Body of pancreas (tissue), 4 donors: ENCODE data around the gene CCND2.

Experiments used
- POLR2A ChIP-seq, 3 donors: fragments of 450-650 bp; IDR thresholded peaks; one replicate each; pipeline ENCODE4 v1.6.1; 2016; ENCODE audit warnings: antibody characterized with exemption in 3 of 3, mild to moderate bottlenecking in 2 of 3
- TF ChIP-seq, protein P1 (sequence below), 7 experiments: fragments of 450-650 bp in 4 of 7; fragments of 200-600 bp in 3 of 7; sonication (generic) in 3 of 7; IDR thresholded peaks; one replicate each; pipeline ENCODE4 v1.5.1; 2016 to 2019; ENCODE audit warnings: antibody characterized with exemption in 7 of 7

DNA sequence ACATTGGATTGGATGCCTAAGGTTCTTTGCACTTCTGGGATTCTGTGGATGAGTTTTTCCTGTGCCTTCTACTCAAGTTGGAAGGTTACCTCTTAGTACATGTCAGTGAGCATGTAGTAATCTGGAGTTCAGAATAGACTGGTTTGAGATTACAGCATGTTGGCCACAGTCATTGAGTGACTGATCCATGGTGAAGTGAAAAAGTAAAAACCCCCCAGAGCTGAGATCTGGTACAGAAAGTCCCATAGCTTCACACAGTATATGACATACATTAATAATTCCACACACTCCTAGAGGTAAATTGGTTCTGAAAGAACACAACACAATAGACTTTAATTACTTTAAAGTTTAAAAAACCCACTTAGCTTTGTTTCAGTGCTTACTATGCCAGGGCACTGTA lies 11.9 kb upstream of the CCND2 start:
- TF ChIP-seq, protein P1, sequence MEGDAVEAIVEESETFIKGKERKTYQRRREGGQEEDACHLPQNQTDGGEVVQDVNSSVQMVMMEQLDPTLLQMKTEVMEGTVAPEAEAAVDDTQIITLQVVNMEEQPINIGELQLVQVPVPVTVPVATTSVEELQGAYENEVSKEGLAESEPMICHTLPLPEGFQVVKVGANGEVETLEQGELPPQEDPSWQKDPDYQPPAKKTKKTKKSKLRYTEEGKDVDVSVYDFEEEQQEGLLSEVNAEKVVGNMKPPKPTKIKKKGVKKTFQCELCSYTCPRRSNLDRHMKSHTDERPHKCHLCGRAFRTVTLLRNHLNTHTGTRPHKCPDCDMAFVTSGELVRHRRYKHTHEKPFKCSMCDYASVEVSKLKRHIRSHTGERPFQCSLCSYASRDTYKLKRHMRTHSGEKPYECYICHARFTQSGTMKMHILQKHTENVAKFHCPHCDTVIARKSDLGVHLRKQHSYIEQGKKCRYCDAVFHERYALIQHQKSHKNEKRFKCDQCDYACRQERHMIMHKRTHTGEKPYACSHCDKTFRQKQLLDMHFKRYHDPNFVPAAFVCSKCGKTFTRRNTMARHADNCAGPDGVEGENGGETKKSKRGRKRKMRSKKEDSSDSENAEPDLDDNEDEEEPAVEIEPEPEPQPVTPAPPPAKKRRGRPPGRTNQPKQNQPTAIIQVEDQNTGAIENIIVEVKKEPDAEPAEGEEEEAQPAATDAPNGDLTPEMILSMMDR (IDR thresholded peaks at IDR 0.05) = no peak
- no peak for TF ChIP-seq POLR2A (IDR thresholded peaks at IDR 0.05)
